Right atrium auricular region (tissue), 2 donors: ENCODE results near the gene PMEPA1. TPM values are rescaled to one million over a fixed set of nuclear protein-coding genes. Genes with fewer than 3 reads are reported as not detected.

Experiments
- DNase-seq: peaks from one replicate; pipeline ENCODE4 v3.0.0-alpha.2; 2019; ENCODE audit warnings: low spot score
- H3K27ac ChIP-seq, 2 donors: fragments of 200-600 bp; sonication (generic); 1 replicate in 1 of 2; 2 replicates in 1 of 2; pipeline ENCODE4 v1.5.1; 2016 to 2019
- H3K27me3 ChIP-seq, 2 donors: fragments of 200-600 bp; sonication (generic); one replicate each; pipeline versions ENCODE4 v1.5.1 to v1.6.0; 2017 to 2019
- H3K36me3 ChIP-seq: fragments of 200-600 bp; sonication (generic); one replicate; pipeline ENCODE4 v1.5.1; 2016
- H3K4me1 ChIP-seq, 2 donors: fragments of 200-600 bp; sonication (generic); one replicate each; pipeline versions ENCODE4 v1.5.1 to v1.6.0; 2017 to 2019
- H3K4me3 ChIP-seq, 2 donors: fragments of 200-600 bp; sonication (generic); 1 replicate in 1 of 2; 2 replicates in 1 of 2; pipeline ENCODE4 v1.5.1; 2017 to 2019; ENCODE audit warnings: mild to moderate bottlenecking in 1 of 2, moderate library complexity in 1 of 2
- H3K9me3 ChIP-seq, 2 donors: fragments of 200-600 bp; sonication (generic); one replicate each; pipeline ENCODE4 v1.5.1; 2019
- CTCF ChIP-seq, 2 donors: fragments of 200-600 bp; sonication (generic); IDR thresholded peaks; one replicate each; pipeline ENCODE4 v1.5.1; 2019; ENCODE audit warnings: antibody characterized with exemption in 2 of 2
- total RNA-seq, 2 donors: library from RNA; depleted of rRNA; stranded (reverse); fragments of >200 nt; gene quantifications; one replicate each; pipeline ENCODE4 v1.1.0, GENCODE V29; 2016

PMEPA1 gene
- total RNA-seq, 2 donors from 2014 or later, result 12.5 to 16.7 TPM

GRCh38 chr20:57754190-57754589 is 44.4 kb upstream of the PMEPA1 start:
- H3K4me3 ChIP-seq, result no peak overlapping the region
- no peaks in the 10 kb centered on the region for H3K36me3 ChIP-seq
- no peak overlapping the region for H3K27ac ChIP-seq
- H3K27me3 ChIP-seq, result no peaks in the 10 kb centered on the region
- H3K4me1 ChIP-seq, result peaks cover 0 to 16% of the 10 kb centered on the region in 2 donors
- no peak for DNase-seq
- H3K9me3 ChIP-seq, result peaks cover 0 to 9% of the 10 kb centered on the region in 2 donors
- TF ChIP-seq CTCF (IDR thresholded peaks at IDR 0.05), result no peak

- no peak for TF ChIP-seq CTCF (IDR thresholded peaks at IDR 0.05)
- DNase-seq, result no peak
- H3K27me3 ChIP-seq, result no peaks in the 10 kb centered on the region
- H3K4me1 ChIP-seq, result peaks cover 0 to 21% of the 10 kb centered on the region in 2 donors
- peaks cover 0 to 9% of the 10 kb centered on the region in 2 donors for H3K9me3 ChIP-seq
- H3K36me3 ChIP-seq, result no peaks in the 10 kb centered on the region
- no peak overlapping the region for H3K27ac ChIP-seq
- H3K4me3 ChIP-seq, result no peak overlapping the region
These were observed 43.7 kb upstream of the PMEPA1 start for GRCh38 chr20:57753332-57754164.

- DNase-seq, result no peak
- no peak for TF ChIP-seq CTCF (IDR thresholded peaks at IDR 0.05)
- Histone ChIP-seq H3K4me3 (no peak overlapping the region), H3K27me3 (no peaks in the 10 kb centered on the region), H3K36me3 (no peaks in the 10 kb centered on the region), H3K4me1 (peaks cover 0 to 39% of the 10 kb centered on the region in 2 donors), H3K9me3 (no peaks in the 10 kb centered on the region), H3K27ac (no peak overlapping the region)
These were observed 41.6 kb upstream of the PMEPA1 start for GRCh38 chr20:57751411-57751810.

- no peaks in the 10 kb centered on the region for H3K36me3 ChIP-seq
- no peak for DNase-seq
- H3K27me3 ChIP-seq, result no peaks in the 10 kb centered on the region
- no peaks in the 10 kb centered on the region for H3K9me3 ChIP-seq
- TF ChIP-seq CTCF (IDR thresholded peaks at IDR 0.05), result no peak
- no peak overlapping the region for H3K27ac ChIP-seq
- H3K4me1 ChIP-seq, result peaks cover 0 to 39% of the 10 kb centered on the region in 2 donors
- no peak overlapping the region for H3K4me3 ChIP-seq
These were observed 40.1 kb upstream of the PMEPA1 start for GRCh38 chr20:57749869-57750268.

- Histone ChIP-seq H3K36me3 (no peaks in the 10 kb centered on the region), H3K27me3 (no peaks in the 10 kb centered on the region), H3K9me3 (no peaks in the 10 kb centered on the region), H3K4me3 (peak overlapping the region in 1 of 2 donors; percentile 39), H3K27ac (peak overlapping the region; percentile 85), H3K4me1 (peaks cover 0 to 39% of the 10 kb centered on the region in 2 donors)
- DNase-seq, result no peak
- no peak for TF ChIP-seq CTCF (IDR thresholded peaks at IDR 0.05)
These were observed 39.4 kb upstream of the PMEPA1 start for GRCh38 chr20:57749131-57749690.
